ENCODE data around the gene TM9SF2.
"Not testable (repeated sequence)": the region's sequence is repeated elsewhere in the genome, so short reads cannot be mapped to it uniquely, and the experiment has no call there.

The TM9SF2 gene, protein sequence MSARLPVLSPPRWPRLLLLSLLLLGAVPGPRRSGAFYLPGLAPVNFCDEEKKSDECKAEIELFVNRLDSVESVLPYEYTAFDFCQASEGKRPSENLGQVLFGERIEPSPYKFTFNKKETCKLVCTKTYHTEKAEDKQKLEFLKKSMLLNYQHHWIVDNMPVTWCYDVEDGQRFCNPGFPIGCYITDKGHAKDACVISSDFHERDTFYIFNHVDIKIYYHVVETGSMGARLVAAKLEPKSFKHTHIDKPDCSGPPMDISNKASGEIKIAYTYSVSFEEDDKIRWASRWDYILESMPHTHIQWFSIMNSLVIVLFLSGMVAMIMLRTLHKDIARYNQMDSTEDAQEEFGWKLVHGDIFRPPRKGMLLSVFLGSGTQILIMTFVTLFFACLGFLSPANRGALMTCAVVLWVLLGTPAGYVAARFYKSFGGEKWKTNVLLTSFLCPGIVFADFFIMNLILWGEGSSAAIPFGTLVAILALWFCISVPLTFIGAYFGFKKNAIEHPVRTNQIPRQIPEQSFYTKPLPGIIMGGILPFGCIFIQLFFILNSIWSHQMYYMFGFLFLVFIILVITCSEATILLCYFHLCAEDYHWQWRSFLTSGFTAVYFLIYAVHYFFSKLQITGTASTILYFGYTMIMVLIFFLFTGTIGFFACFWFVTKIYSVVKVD

DNA sequence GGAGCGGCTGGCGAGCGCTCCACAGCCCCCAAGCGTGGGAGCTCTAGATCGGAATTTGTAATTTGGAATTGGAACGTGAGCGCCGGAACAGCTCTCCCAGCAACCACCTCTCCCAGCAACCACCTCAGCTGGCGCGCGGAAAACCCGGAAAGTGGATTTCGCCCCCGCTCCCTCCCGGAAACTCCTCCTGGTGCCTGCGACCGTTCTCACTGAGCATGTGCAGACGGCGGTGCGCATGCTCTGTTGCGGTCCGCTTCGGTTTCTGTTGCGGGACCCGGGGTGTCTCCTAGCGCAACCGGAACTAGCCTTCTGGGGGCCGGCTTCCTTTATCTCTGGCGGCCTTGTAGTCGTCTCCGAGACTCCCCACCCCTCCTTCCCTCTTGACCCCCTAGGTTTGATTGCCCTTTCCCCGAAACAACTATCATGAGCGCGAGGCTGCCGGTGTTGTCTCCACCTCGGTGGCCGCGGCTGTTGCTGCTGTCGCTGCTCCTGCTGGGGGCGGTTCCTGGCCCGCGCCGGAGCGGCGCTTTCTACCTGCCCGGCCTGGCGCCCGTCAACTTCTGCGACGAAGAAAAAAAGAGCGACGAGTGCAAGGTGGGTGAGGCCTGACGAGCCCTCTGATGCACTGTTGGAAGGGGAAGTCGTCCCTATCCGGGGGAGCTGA is at the start of gene TM9SF2:
Gene TM9SF2 (plus strand): TSS at position 289 of the 664 bp plus-strand sequence. CDS start 135 bp downstream, at position 424.
- peak within 1 kb of the TSS; percentile 62 to 83 for H3K27ac ChIP-seq
- intact Hi-C loops (cut with DNase I; ENCODE audit: low total_unique reads), result loop anchor here (10.0 kb wide), 1 partner anchor 197 kb away; the partner anchor contains the start of gene GPR183
- H3K4me3 ChIP-seq, result peak within 1 kb of the TSS; percentile 61 to 82
- peaks cover 0 to 71% (median 42%) of the 10 kb centered on the region in 4 donors for H3K4me1 ChIP-seq
- no peaks in the 10 kb centered on the region for H3K36me3 ChIP-seq
- H3K27me3 ChIP-seq, result no peaks in the 10 kb centered on the region
- TF ChIP-seq, protein P1, sequence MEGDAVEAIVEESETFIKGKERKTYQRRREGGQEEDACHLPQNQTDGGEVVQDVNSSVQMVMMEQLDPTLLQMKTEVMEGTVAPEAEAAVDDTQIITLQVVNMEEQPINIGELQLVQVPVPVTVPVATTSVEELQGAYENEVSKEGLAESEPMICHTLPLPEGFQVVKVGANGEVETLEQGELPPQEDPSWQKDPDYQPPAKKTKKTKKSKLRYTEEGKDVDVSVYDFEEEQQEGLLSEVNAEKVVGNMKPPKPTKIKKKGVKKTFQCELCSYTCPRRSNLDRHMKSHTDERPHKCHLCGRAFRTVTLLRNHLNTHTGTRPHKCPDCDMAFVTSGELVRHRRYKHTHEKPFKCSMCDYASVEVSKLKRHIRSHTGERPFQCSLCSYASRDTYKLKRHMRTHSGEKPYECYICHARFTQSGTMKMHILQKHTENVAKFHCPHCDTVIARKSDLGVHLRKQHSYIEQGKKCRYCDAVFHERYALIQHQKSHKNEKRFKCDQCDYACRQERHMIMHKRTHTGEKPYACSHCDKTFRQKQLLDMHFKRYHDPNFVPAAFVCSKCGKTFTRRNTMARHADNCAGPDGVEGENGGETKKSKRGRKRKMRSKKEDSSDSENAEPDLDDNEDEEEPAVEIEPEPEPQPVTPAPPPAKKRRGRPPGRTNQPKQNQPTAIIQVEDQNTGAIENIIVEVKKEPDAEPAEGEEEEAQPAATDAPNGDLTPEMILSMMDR (IDR thresholded peaks at IDR 0.05), result no peak
- no peaks in the 10 kb centered on the region for H3K9me3 ChIP-seq
- peak; percentile 95 to 99 for DNase-seq

DNA sequence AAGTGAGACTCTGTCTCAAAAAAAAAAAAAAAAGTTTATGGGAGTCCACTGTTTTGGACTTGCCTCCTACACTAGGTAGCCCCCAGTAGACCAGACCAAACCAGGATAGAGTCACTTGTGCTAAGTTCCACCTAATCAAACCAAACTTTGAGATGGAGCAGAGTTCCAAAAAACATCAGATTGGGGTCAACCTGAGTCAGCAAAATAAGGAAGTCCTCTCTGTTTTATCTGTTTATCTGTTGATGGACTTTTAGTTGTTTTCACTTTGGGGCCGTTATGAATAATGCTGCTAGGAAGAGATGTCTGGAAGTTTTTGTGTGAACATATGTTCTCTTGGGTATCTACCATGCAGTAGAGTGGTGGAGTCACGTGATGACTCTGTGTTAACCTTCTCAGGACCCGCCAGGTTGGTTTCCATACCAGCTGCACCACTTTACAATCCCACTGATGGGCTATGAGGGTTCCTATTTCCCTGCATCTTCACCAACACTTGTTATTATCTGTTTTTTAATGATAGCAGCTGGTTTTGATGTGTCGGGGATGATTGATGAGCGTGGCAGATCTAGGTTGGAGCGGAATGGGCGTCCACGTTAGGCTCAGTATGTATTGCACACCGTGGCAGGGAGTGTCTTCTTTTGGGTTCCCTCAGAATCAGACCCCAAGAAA is 46.6 kb upstream of the TM9SF2 start:
- no peaks in the 10 kb centered on the region for H3K4me1 ChIP-seq
- intact Hi-C loops (cut with DNase I; ENCODE audit: low total_unique reads), result no loop called here
- no peak for DNase-seq
- H3K27ac ChIP-seq, result no peak overlapping the region
- no peak overlapping the region for H3K4me3 ChIP-seq
- H3K36me3 ChIP-seq, result no peaks in the 10 kb centered on the region
- TF ChIP-seq, protein P1 (IDR thresholded peaks at IDR 0.05), result no peak
- H3K27me3 ChIP-seq, result peaks cover 0 to 5% of the 10 kb centered on the region in 2 donors
- H3K9me3 ChIP-seq, result no peaks in the 10 kb centered on the region

DNA sequence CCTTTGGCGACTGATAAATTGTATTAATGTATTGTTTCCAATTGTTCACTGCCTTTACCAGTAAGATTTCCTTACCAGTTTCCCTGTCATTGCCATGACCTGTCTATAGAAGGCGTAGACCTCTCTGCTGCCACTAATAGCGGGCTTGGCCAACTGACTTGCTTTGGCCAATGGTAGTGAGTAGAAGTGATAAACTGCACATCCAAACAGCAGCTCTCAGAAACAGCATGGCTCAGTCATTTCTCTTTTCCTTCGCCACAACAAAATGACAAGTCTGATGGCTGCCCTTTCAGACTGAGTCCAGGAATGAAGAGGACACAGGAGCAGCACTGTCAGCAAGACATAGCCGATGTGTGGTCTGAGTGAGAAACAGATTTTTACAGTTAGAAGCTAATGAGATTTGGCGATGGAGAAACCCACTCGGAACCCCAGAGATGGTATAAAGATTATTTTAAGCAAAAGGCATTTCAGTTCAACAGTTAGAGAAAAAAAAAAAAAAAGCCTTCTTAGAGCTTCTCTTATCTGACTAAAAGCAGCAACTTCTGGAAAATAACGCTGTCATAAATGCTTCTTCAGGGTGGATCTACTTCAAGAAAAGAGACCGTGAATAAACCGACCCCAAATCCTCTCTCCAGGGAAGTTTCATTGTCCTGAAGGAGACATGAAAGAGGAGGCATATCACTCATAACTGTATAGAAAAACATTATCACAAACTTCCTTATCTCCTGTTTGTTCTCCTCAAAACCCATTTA is 42.0 kb upstream of the TM9SF2 start:
- Histone ChIP-seq H3K4me1 (no peaks in the 10 kb centered on the region), H3K4me3 (no peak overlapping the region), H3K9me3 (no peaks in the 10 kb centered on the region), H3K27me3 (peaks cover 0 to 5% of the 10 kb centered on the region in 2 donors), H3K27ac (no peak overlapping the region), H3K36me3 (no peaks in the 10 kb centered on the region)
- intact Hi-C loops (cut with DNase I; ENCODE audit: low total_unique reads), result no loop called here
- TF ChIP-seq, protein P1 (IDR thresholded peaks at IDR 0.05), result no peak
- no peak for DNase-seq

DNA sequence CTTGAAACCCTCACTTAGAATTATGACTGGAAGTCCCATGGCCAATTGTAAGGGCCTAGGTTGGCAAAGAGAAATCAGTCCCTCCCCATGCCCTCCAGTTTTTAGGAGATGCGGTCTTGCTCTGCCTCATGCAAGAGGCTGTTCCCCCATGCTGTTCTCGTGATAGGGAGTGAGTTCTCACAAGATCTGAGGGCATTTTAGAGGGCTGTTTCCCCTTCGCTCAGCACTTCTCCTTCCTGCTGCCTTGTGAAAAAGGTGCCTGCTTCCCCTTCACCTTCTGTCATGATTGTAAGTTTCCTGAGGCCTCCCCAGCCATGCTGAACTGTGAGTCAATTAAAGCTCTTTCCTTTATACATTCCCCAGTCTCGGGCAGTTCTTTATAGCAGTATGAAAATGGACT is 40.5 kb upstream of the TM9SF2 start:
- H3K27ac ChIP-seq; DNase-seq; H3K36me3 ChIP-seq; H3K27me3 ChIP-seq; intact Hi-C loops (cut with DNase I; ENCODE audit: low total_unique reads); H3K9me3 ChIP-seq; H3K4me1 ChIP-seq; H3K4me3 ChIP-seq: not testable (repeated sequence)

DNA sequence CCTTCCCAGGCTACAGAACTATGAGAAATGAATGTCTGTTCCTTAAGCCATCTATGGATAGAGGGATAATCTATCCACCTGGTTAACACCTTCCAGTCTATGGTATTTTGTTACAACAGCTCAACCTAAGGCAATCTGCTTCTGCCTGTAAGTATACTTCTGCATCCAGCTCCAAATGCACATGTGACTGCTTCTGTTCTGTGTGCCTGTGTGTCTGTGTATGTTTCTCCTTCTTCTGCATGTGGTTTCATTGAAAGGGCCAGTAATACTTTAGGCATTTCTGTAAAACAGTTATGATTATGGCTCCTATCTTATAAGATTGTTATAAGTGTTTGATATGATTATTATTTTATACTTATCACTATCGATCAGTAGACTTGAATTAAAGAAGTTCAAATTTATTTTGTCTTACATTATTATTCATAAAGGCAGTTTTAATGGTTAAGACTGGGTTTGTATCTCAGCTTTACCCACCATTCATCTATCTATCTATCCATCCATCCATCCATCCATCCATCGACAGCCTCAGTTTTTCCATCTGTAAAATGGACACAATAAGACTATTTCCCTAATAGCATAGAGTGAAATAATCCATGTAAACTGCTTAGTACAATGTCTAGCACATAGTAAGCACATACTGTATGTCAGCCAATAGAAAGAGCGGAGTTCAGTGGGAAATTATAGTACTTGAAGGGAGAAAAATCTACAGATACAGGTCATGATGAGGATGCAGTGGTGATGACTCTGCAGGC is 37.5 kb upstream of the TM9SF2 start:
- H3K4me1 ChIP-seq, result no peaks in the 10 kb centered on the region
- no peak overlapping the region for H3K27ac ChIP-seq
- no peak for DNase-seq
- no peaks in the 10 kb centered on the region for H3K9me3 ChIP-seq
- peaks cover 0 to 3% of the 10 kb centered on the region in 2 donors for H3K27me3 ChIP-seq
- intact Hi-C loops (cut with DNase I; ENCODE audit: low total_unique reads), result no loop called here
- H3K4me3 ChIP-seq, result no peak overlapping the region
- H3K36me3 ChIP-seq, result no peaks in the 10 kb centered on the region
- TF ChIP-seq, protein P1 (IDR thresholded peaks at IDR 0.05), result no peak
